ENCODE data around the gene NEDD8.

- TF ChIP-seq, protein P1, sequence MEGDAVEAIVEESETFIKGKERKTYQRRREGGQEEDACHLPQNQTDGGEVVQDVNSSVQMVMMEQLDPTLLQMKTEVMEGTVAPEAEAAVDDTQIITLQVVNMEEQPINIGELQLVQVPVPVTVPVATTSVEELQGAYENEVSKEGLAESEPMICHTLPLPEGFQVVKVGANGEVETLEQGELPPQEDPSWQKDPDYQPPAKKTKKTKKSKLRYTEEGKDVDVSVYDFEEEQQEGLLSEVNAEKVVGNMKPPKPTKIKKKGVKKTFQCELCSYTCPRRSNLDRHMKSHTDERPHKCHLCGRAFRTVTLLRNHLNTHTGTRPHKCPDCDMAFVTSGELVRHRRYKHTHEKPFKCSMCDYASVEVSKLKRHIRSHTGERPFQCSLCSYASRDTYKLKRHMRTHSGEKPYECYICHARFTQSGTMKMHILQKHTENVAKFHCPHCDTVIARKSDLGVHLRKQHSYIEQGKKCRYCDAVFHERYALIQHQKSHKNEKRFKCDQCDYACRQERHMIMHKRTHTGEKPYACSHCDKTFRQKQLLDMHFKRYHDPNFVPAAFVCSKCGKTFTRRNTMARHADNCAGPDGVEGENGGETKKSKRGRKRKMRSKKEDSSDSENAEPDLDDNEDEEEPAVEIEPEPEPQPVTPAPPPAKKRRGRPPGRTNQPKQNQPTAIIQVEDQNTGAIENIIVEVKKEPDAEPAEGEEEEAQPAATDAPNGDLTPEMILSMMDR (IDR thresholded peaks at IDR 0.05), result no peak
- peak; percentile 83 for TF ChIP-seq POLR2A (IDR thresholded peaks at IDR 0.05)
These were observed 36.7 kb downstream of the NEDD8 start, which contains the start of gene TM9SF1 for GRCh38 chr14:24195186-24196070.

Measured in transverse colon (tissue), 3 donors.